Mammary epithelial cell (primary cell): ENCODE data around the gene UBE2D2.

Experiments
- EZH2 ChIP-seq: IDR thresholded peaks from 2 replicates; pipeline ENCODE4 v1.6.1; 2012; ENCODE audit warnings: low read length, inconsistent platforms, borderline replicate concordance
- TF ChIP-seq, protein P1 (sequence below), 2 donors: IDR thresholded peaks in 1 of 2; conservative IDR thresholded peaks in 1 of 2; 2 replicates each; pipeline ENCODE4 v1.5.1; 2011 to 2012; ENCODE audit warnings: inconsistent platforms in 2 of 2, low read length in 2 of 2, mild to moderate bottlenecking in 2 of 2, control low read depth in 1 of 2, low read depth in 1 of 2; ENCODE audit not compliant: insufficient read depth in 1 of 2; ENCODE audit errors: extremely low read depth in 1 of 2

DNA sequence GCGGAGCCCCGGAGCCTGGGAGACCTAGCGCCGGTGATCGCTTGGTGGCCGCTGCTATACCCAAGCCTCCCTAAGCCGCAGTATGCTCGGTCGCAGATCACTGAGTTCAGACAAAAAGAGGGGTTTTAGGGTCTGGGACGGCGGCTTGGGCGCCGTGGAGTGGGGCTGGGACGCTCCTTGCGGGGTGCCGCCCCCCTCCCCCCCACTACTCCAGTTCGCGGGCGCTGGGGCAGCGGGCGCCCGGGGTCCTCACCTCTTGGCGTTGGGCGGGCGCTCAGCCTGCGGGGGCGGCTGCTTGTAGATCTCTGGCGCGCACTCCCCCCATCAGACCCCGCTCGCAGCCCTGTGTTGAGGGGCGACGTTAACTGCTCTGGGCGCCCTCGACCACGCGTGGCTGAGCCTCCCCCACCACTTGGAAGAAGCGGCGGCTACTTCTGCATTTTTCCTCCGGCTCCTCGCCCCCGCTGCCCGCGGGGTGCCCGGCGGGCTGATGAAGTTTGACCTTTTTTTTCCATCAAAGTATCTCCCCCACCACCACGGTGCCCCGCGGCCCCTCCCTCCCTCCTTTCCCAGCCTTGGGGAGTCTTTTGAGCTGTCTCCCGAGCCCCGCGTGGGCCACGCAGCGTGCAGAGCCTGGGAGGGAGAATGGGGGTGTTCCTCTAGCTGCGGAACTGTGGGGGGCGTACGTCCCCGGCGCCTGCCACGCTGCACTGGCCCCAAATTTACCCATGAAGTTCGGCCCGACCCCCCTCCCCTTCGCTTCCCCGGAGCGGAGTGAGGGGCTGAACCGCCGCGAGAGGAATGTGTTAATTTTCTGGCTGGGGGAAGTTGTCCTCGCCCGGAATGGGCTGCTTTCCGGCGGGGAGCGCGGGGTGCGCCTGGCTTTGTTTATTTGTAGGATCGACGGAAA is 88.2 kb downstream of the UBE2D2 start:
- TF ChIP-seq, protein P1, sequence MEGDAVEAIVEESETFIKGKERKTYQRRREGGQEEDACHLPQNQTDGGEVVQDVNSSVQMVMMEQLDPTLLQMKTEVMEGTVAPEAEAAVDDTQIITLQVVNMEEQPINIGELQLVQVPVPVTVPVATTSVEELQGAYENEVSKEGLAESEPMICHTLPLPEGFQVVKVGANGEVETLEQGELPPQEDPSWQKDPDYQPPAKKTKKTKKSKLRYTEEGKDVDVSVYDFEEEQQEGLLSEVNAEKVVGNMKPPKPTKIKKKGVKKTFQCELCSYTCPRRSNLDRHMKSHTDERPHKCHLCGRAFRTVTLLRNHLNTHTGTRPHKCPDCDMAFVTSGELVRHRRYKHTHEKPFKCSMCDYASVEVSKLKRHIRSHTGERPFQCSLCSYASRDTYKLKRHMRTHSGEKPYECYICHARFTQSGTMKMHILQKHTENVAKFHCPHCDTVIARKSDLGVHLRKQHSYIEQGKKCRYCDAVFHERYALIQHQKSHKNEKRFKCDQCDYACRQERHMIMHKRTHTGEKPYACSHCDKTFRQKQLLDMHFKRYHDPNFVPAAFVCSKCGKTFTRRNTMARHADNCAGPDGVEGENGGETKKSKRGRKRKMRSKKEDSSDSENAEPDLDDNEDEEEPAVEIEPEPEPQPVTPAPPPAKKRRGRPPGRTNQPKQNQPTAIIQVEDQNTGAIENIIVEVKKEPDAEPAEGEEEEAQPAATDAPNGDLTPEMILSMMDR (conservative IDR thresholded peaks at IDR 0.05 in 1 of 2, IDR thresholded peaks at IDR 0.05 in 1 of 2; ENCODE audit: extremely low read depth in 1 of 2, insufficient read depth in 1 of 2, low read depth in 1 of 2, low read length in 2 of 2) = no peak
- no peak for TF ChIP-seq EZH2
